ENCODE measurements around the gene CCER1.

CCER1 gene

DNA sequence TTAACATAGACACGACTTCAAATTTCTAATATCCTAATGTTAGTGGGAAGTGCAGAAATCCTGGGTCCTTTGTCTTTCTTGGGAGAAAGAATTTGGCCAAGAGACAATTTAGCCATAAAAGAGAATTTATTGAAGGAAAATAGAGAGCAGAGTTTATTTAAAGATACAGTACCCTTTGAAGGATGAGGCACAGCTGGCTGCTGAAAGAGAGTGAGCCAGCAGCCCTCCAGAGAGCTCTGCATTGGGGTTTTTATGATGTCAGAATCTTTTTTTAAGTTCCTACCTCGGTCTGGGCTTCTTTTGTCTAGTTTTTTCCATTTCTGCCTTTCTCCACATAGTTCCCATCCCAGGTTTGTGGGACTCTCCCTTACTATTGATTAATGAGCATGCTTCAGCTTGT lies 37.5 kb downstream of the CCER1 start:
- TF ChIP-seq EZH2phosphoT487 (IDR thresholded peaks at IDR 0.05; ENCODE audit: borderline replicate concordance, low read length): no peak
- TF ChIP-seq, protein P1, sequence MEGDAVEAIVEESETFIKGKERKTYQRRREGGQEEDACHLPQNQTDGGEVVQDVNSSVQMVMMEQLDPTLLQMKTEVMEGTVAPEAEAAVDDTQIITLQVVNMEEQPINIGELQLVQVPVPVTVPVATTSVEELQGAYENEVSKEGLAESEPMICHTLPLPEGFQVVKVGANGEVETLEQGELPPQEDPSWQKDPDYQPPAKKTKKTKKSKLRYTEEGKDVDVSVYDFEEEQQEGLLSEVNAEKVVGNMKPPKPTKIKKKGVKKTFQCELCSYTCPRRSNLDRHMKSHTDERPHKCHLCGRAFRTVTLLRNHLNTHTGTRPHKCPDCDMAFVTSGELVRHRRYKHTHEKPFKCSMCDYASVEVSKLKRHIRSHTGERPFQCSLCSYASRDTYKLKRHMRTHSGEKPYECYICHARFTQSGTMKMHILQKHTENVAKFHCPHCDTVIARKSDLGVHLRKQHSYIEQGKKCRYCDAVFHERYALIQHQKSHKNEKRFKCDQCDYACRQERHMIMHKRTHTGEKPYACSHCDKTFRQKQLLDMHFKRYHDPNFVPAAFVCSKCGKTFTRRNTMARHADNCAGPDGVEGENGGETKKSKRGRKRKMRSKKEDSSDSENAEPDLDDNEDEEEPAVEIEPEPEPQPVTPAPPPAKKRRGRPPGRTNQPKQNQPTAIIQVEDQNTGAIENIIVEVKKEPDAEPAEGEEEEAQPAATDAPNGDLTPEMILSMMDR (IDR thresholded peaks at IDR 0.05; ENCODE audit: low read depth, low read length, poor library complexity, severe bottlenecking): no peak
- Histone ChIP-seq H3K79me2 (ENCODE audit: control insufficient read depth, low read length) (no peaks in the 10 kb centered on the region), H3K27me3 (ENCODE audit: control insufficient read depth, low read length) (no peaks in the 10 kb centered on the region)

DNA sequence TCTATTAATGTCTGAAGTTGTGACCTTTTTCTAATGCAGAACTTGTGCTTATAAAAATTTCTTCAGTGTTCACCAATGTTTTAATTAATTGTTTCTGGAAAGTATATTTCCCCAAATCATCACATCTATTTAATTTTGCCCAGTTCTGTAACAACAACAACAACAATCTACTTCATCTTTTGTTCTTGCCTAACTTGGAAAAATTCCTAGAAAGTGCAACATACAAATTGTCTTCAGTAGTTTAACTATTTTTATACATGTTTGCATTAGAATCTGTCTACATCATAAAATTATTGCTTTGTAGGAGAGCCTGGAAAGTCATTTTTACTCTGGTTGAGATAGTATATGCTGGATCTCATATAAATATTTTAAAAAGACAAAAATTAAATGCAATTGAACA lies 38.5 kb downstream of the CCER1 start:
- Histone ChIP-seq H3K79me2 (ENCODE audit: control insufficient read depth, low read length) (no peaks in the 10 kb centered on the region), H3K27ac (ENCODE audit: low read depth, low read length) (no peak overlapping the region), H3K27me3 (ENCODE audit: control insufficient read depth, low read length) (no peaks in the 10 kb centered on the region), H3K4me2 (ENCODE audit: low read length) (no peak overlapping the region), H3K4me1 (ENCODE audit: control insufficient read depth, low read length) (no peaks in the 10 kb centered on the region), H3K9me3 (ENCODE audit: control insufficient read depth, insufficient read depth, low read length) (no peaks in the 10 kb centered on the region), H3K9me2 (replicated peaks; ENCODE audit: control insufficient read depth, low read length) (no peaks in the 10 kb centered on the region), H3K36me3 (ENCODE audit: control insufficient read depth, low read length) (no peaks in the 10 kb centered on the region), H3F3A (ENCODE audit: control insufficient read depth, insufficient read depth) (no peaks in the 10 kb centered on the region), H3K4me3 (ENCODE audit: low read length) (no peak overlapping the region), H4K20me1 (ENCODE audit: control insufficient read depth, insufficient read depth, low read depth, low read length) (no peaks in the 10 kb centered on the region)
- TF ChIP-seq, protein P1 (IDR thresholded peaks at IDR 0.05; ENCODE audit: low read depth, low read length, poor library complexity, severe bottlenecking): no peak
- no peak for TF ChIP-seq EZH2phosphoT487 (IDR thresholded peaks at IDR 0.05; ENCODE audit: borderline replicate concordance, low read length)

More for the DNA sequence above, 37.5 kb downstream of the CCER1 start:
- H3K9me3 ChIP-seq (ENCODE audit: control insufficient read depth, insufficient read depth, low read length): no peaks in the 10 kb centered on the region
- no peaks in the 10 kb centered on the region for H3K36me3 ChIP-seq (ENCODE audit: control insufficient read depth, low read length)
- no peaks in the 10 kb centered on the region for H3K9me2 ChIP-seq (replicated peaks; ENCODE audit: control insufficient read depth, low read length)
- no peaks in the 10 kb centered on the region for H4K20me1 ChIP-seq (ENCODE audit: control insufficient read depth, insufficient read depth, low read depth, low read length)
- no peak overlapping the region for H3K4me2 ChIP-seq (ENCODE audit: low read length)
- no peaks in the 10 kb centered on the region for H3K4me1 ChIP-seq (ENCODE audit: control insufficient read depth, low read length)
- no peak overlapping the region for H3K27ac ChIP-seq (ENCODE audit: low read depth, low read length)
- H3F3A ChIP-seq (ENCODE audit: control insufficient read depth, insufficient read depth): no peaks in the 10 kb centered on the region
- H3K4me3 ChIP-seq (ENCODE audit: low read length): no peak overlapping the region

DNA sequence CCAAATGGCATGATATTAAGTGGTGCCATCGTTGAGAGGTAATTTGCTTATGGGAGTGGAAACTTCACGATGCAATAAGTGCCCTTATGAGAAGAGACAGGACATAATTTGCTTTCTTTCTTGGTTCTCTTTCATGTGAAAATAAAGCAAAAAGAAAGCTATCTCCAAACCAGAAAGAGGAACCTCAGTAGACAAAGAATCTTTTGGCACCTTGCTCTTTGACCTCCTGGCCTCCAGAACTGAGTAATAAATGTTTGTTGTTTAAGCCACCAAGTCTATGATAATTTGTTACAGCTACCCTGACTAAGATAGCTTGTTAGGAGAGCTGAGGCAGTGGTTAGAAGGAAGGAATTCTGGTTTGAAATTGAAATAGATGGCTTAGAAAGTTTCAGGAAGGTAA lies 39.6 kb downstream of the CCER1 start:
- Histone ChIP-seq H3K4me2 (ENCODE audit: low read length) (no peak overlapping the region), H3F3A (ENCODE audit: control insufficient read depth, insufficient read depth) (no peaks in the 10 kb centered on the region), H3K27ac (ENCODE audit: low read depth, low read length) (no peak overlapping the region), H4K20me1 (ENCODE audit: control insufficient read depth, insufficient read depth, low read depth, low read length) (no peaks in the 10 kb centered on the region), H3K36me3 (ENCODE audit: control insufficient read depth, low read length) (no peaks in the 10 kb centered on the region), H3K4me1 (ENCODE audit: control insufficient read depth, low read length) (no peaks in the 10 kb centered on the region), H3K9me2 (replicated peaks; ENCODE audit: control insufficient read depth, low read length) (no peaks in the 10 kb centered on the region), H3K9me3 (ENCODE audit: control insufficient read depth, insufficient read depth, low read length) (no peaks in the 10 kb centered on the region), H3K4me3 (ENCODE audit: low read length) (no peak overlapping the region), H3K27me3 (ENCODE audit: control insufficient read depth, low read length) (no peaks in the 10 kb centered on the region), H3K79me2 (ENCODE audit: control insufficient read depth, low read length) (no peaks in the 10 kb centered on the region)
- no peak for TF ChIP-seq EZH2phosphoT487 (IDR thresholded peaks at IDR 0.05; ENCODE audit: borderline replicate concordance, low read length)
- TF ChIP-seq, protein P1 (IDR thresholded peaks at IDR 0.05; ENCODE audit: low read depth, low read length, poor library complexity, severe bottlenecking): no peak

DNA sequence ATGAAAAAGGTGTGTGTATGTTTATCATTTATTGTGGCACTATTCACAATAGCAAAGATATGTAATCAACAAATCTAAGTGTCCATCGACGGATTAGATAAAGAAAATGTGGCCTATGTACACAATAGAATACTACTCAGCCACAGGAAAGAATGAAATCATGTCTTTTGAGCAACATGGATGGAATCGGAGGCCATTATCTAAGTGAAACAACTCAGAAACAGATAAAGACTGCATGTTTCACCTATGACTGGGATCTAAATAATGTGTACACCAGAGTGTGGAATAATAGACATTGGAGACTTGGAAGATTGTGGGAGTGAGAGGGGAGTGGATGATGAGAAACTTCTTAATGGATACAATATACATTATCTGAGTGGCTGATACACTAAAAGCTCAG lies 44.0 kb downstream of the CCER1 start:
- H3K4me1 ChIP-seq (ENCODE audit: control insufficient read depth, low read length): no peaks in the 10 kb centered on the region
- no peaks in the 10 kb centered on the region for H3K9me2 ChIP-seq (replicated peaks; ENCODE audit: control insufficient read depth, low read length)
- H3F3A ChIP-seq (ENCODE audit: control insufficient read depth, insufficient read depth): no peaks in the 10 kb centered on the region

More for the DNA sequence above, 44.0 kb downstream of the CCER1 start:
- H3K36me3 ChIP-seq (ENCODE audit: control insufficient read depth, low read length): no peaks in the 10 kb centered on the region
- no peak overlapping the region for H3K4me2 ChIP-seq (ENCODE audit: low read length)
- H3K79me2 ChIP-seq (ENCODE audit: control insufficient read depth, low read length): no peaks in the 10 kb centered on the region
- H3K27ac ChIP-seq (ENCODE audit: low read depth, low read length): no peak overlapping the region
- H3K9me3 ChIP-seq (ENCODE audit: control insufficient read depth, insufficient read depth, low read length): no peaks in the 10 kb centered on the region
- no peak overlapping the region for H3K4me3 ChIP-seq (ENCODE audit: low read length)
- H4K20me1 ChIP-seq (ENCODE audit: control insufficient read depth, insufficient read depth, low read depth, low read length): no peaks in the 10 kb centered on the region
- TF ChIP-seq, protein P1 (IDR thresholded peaks at IDR 0.05; ENCODE audit: low read depth, low read length, poor library complexity, severe bottlenecking): no peak
- no peak for TF ChIP-seq EZH2phosphoT487 (IDR thresholded peaks at IDR 0.05; ENCODE audit: borderline replicate concordance, low read length)
- no peaks in the 10 kb centered on the region for H3K27me3 ChIP-seq (ENCODE audit: control insufficient read depth, low read length)
